ENCODE data around the gene LMBRD2.
"Not testable (repeated sequence)": the region's sequence is repeated elsewhere in the genome, so short reads cannot be mapped to it uniquely, and the experiment has no call there.

LMBRD2 gene

DNA sequence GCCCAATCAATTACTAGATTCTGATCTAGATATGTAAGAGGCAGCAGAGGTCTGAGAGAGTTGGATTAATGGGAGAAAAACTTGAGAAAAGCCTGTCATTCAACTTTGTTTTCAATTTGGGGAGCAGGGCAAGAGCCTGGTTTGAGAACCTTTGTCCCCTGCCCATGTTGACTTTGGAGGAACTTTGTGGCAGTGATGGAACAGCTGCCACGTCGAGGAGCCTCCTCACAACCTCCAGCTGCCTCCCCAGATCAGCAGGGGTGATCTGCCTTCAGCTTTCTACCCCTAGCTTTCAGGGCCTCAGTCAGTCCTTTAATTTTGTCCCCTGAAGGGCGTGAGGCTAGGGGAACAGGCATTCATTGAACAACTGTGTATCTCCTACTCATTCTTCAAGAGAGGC is 8.9 kb upstream of the LMBRD2 start:
- FAIRE-seq: no peak

- no peak for FAIRE-seq
These were observed 6.5 kb upstream of the LMBRD2 start for GRCh38 chr5:36158144-36158543.

GRCh38 chr5:36156619-36157018 is 4.9 kb upstream of the LMBRD2 start:
- FAIRE-seq: no peak

GRCh38 chr5:36156121-36156601 is 4.5 kb upstream of the LMBRD2 start:
- no peak for FAIRE-seq

DNA sequence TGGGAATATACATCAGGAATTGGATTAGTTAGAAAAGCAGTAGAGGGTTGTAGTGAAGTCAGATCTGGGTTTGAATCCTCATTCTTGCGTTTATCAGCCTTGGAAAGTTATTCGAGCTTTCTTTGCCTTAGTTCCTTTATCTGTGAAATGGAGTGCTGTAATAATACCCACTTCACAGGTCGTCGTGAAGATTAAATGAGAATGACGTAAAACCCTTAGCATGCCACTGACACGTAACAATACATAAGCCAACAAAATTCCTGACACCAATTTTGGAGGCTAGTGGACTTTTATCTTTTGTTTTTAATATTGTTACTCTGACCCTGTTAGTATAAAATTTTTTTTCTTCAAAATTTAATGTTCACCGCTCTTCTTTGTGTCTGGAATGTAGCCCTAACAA is 3.6 kb upstream of the LMBRD2 start:
- no peak for FAIRE-seq

DNA sequence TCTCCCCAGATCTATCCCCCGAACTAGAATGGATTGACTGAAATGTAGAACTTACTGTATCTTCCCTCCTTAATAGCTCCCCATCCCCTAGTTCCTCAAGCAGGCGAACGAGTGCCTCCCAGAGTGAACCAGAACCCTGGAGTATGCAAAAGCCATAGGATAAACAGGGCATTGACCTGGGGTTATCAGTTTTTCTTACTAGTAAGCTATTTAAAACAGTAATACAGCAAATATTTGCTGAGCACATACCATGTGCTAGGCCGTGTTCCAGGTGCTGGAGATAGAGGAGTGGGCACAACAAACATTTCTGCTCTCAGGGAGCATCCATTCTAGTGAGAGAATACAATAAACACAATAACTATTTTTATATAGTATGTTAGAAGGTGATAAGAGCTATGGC is 2.0 kb upstream of the LMBRD2 start:
- no peak for FAIRE-seq

GRCh38 chr5:36153298-36153677 is 1.6 kb upstream of the LMBRD2 start:
- no peak for FAIRE-seq

DNA sequence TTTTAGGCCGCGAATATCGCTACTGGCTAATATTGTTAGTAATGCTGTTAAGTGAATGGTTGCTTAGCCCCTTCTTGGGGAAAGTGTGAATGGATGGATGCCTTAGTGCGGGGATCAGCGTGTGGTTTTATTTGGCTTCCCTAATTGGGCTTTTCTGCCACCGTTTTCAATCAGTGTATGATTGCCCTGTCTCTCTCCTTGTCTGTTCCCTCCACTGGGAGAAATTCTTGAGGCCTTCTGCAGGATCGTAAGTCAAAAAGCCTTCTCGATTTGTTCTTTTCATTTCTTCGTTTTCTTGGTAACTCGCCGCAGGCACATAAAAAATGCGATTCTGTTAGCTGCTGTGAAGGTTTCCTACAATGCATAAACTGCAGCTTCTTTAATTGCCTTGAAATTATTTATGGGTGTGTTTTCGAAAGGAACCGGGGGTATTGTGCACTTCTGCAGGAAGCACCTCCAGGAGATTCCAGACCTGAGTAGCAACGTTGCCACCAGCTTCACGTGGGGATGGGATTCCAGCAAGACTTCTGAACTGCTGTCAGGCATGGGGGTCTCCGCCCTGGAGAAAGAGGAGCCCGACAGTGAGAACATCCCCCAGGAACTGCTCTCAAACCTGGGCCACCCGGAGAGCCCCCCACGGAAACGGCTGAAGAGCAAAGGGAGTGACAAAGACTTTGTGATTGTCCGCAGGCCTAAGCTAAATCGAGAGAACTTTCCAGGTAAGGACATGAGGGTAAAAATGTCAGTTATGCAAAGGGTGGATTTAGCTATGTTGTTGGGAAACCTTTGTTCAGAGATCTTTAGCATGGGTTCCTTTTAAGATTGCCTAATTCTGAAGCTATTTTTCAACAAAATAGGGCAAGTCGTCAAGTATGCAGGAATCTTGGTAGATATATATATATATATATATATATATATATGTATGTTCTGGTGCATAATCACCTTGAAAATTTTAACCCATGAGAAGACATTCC is 924 bp upstream of the LMBRD2 start:
- FAIRE-seq: no peak

- FAIRE-seq: no peak
These were observed 832 bp downstream of the LMBRD2 start for GRCh38 chr5:36150676-36151433.

DNA sequence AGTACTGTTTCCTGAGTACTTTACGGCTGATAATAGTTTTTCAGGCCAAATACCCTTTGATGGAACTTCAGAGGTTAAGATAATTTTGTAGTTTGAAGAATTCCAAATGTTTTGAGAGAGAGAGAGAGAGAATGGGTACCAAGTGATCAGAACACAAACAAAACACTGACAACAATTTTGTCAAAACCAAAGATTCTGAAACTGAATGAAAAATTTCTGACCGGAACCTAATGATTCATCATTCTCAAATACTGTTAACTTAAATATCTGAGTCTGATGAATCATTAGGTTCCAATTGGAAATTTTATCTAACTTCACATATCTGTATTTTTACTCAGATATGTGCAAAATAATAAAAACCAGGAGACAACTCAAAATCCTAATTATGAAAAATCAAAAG is 4.0 kb downstream of the LMBRD2 start:
- FAIRE-seq: no peak

DNA sequence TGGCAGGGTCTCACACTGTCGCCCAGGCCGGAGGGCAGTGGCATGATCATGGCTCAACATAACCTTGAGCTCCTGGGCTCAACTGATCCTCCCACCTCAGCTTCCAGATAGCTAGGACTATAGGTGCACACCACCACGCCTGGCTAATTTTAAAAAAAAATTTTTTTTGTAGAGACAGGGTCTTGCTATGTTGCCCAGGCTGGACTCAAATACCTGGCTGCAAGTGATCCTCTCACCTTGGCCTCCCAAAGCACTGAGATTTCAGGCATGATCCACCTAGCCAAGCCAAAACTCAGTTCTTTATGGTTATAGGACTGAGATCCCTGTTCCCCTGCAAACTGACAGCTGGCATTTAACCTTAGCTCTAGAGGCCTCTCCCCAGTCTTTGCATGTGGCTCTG is 5.3 kb downstream of the LMBRD2 start:
- no peak for FAIRE-seq

- no peak for FAIRE-seq
These were observed 6.4 kb downstream of the LMBRD2 start for GRCh38 chr5:36145311-36145710.

DNA sequence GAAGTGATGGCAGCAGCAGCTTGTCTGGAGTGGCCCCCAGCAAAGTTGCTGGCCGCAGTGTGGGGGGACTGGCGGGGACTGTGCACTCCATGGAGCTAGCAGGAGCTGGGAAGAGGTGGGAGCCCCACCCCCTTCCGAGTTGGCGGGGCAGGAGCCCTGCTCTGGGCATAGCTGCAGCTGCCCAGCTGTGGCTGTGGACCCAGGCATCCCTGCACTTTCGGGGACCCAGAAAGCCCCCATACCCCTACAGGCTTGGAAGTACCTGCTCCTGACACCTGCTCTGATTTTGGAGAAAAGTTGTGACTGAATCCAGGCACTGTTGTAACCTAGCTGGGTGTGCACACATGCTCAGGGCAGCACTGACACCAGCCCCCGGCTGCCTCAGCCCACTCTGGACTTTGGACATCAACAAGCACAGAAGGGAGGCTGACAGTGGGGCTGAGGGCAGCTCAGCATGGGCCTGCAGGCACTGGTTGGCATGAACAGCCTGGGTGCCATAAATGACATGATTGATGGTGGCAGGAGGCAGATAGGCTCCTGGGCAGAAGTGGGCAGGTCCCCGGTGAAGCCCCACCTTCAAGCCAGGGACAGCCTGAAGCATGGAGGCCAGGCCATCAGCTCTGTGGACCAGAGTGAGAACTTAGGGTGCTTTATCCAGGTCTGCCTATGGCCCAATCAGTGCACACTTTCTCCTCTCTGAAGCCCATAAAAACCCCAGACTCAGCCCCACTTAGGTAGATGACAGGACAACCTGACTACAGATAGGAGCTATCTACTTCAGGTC is 12.6 kb downstream of the LMBRD2 start:
- no peak for FAIRE-seq

DNA sequence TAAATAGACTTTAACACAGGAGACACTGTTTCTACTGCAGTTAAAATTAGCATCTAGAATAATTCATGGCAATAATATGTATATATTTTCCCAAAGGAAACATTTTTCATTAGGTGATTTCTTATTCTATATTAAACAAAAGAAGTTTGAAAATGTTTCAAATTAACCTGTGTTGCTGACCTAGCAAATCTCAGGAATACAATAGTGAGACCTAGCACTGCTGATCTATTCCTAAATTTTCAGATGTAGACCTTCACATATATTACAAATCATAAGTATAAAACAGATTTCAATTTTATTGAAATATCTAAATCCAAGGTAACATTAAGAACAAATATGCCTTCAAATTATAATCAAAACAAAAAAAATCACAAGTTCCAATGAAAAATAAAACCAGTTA is 15.1 kb downstream of the LMBRD2 start:
- FAIRE-seq: no peak

DNA sequence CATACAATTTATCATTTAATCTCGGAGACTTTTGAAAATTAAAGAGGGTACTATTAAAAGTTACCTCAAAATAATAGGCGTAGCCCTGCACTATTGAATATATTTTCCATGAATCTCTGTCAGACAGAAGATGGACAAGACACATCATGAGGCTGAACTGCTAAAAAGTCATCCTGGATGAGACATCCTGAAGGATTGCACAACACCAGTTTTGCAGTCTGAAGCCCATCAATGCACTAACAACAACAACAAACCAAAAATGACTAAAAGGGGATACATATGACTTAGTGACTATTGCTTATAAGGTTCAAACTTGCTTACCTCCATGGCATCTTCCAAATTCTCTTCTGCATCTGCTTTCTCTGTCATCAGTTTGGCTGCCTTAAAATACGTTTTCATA is 15.7 kb downstream of the LMBRD2 start:
- FAIRE-seq: no peak

GRCh38 chr5:36133009-36133408 is 18.7 kb downstream of the LMBRD2 start:
- not testable (repeated sequence) for FAIRE-seq

GRCh38 chr5:36129666-36130065 is 22.0 kb downstream of the LMBRD2 start:
- not testable (repeated sequence) for FAIRE-seq

DNA sequence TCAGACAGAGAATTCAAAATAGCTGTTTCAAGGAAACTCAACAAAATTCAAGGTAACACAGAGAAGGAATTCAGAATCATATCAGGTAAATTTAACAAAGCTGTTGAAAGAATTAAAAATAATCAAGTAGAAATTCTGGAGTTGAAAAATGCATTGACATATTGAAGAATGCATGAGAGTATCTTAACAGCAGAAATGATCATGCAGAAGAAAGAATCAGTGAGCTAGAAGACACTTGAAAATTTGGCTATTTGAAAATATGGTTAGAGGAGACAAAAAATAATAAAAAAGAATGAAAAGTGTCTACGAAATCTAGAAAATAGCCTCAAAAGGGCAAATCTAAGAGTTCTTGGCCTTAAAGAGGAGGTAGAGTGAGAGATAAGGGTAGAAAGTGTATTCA is 22.9 kb downstream of the LMBRD2 start:
- FAIRE-seq: no peak

DNA sequence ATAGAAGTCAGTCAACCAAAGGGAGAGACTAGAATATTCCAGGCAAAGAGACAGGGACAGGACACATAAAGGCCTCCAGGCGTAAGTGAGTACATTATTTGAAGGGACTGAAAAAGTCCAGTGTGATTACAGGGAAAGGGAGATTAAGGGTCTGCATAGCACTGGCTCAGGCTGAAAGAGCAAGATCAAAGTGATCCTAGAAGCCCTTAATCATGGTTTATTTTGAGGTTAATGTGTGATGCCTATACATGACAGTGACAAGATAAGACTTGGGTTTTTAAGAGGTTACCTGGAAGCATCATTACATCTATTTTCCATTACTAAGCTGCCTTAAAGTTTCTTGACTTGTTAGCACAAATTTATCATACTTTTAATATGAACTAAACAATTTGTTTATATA is 25.8 kb downstream of the LMBRD2 start:
- no peak for FAIRE-seq

- FAIRE-seq: no peak
These were observed 40.4 kb downstream of the LMBRD2 start for GRCh38 chr5:36111238-36111637.

GRCh38 chr5:36108758-36109460 is 42.8 kb downstream of the LMBRD2 start:
- peak; percentile 85 for FAIRE-seq

GRCh38 chr5:36105819-36106218 is 45.9 kb downstream of the LMBRD2 start:
- no peak for FAIRE-seq
